Calu3 (cell line): ENCODE data around the gene SLC30A4. TPM values are rescaled to one million over a fixed set of nuclear protein-coding genes. Genes with fewer than 3 reads are reported as not detected.
A peak's percentile ranks its signal among the peaks of the same experiment; 100 is the strongest.
"Not testable (repeated sequence)": the region's sequence is repeated elsewhere in the genome, so short reads cannot be mapped to it uniquely, and the experiment has no call there.

Experiments used
- BruUV-seq: library from RNA; stranded (reverse); fragments of 400-500 nt; replicated peaks from 2 replicates; lab custom pipeline; 2021; lab: Mats Ljungman, UMichigan
- CTCF ChIA-PET: fragments of 300-600 bp; sonication (Branson Sonifier 250); formaldehyde crosslinking; loops from one replicate; lab custom pipeline; 2022; ENCODE audit warnings: antibody characterized with exemption; lab: Charles Lee
- DNase-seq: peaks from one replicate; pipeline ENCODE4 v3.0.0; 2022
- H3K27ac Mint-ChIP-seq: one replicate; pipeline ENCODE4 v1.8.0; 2022; ENCODE audit warnings: mixed read lengths; ENCODE audit not compliant: unreplicated experiment
- H3K27me3 Mint-ChIP-seq: one replicate; pipeline ENCODE4 v1.8.0; 2022; ENCODE audit warnings: mixed read lengths; ENCODE audit not compliant: unreplicated experiment
- H3K36me3 Mint-ChIP-seq: one replicate; pipeline ENCODE4 v1.8.0; 2022; ENCODE audit warnings: mild to moderate bottlenecking, moderate library complexity, mixed read lengths; ENCODE audit not compliant: insufficient read depth, unreplicated experiment
- H3K4me1 Mint-ChIP-seq: one replicate; pipeline ENCODE4 v1.8.0; 2022; ENCODE audit warnings: mild to moderate bottlenecking, low read depth, mixed read lengths; ENCODE audit not compliant: unreplicated experiment
- H3K4me3 Mint-ChIP-seq: one replicate; pipeline ENCODE4 v1.8.0; 2022; ENCODE audit warnings: mild to moderate bottlenecking, low read depth, moderate library complexity, mixed read lengths; ENCODE audit not compliant: unreplicated experiment
- H3K9me3 Mint-ChIP-seq: one replicate; pipeline ENCODE4 v1.8.0; 2022; ENCODE audit warnings: low read depth, mixed read lengths; ENCODE audit not compliant: unreplicated experiment
- CTCF ChIP-seq: fragments of 200-600 bp; IDR thresholded peaks from one replicate; pipeline ENCODE4 v1.8.0; 2022; ENCODE audit warnings: antibody characterized with exemption; ENCODE audit not compliant: unreplicated experiment
- intact Hi-C: fragments of 100-400 bp; cut with micrococcal nuclease; formaldehyde crosslinking; loops from one replicate; pipeline ENCODE4 v1.10.0; 2022; ENCODE audit not compliant: unreplicated experiment
- total RNA-seq: library from RNA; stranded (reverse); gene quantifications from 2 replicates; pipeline ENCODE4 v1.2.3, GENCODE V29; 2022

Gene SLC30A4
- total RNA-seq, 1 experiment from 2014 or later: 2.3 TPM

- H3K9me3 Mint-ChIP-seq: no peaks in the 10 kb centered on the region
- no peaks in the 10 kb centered on the region for H3K27me3 Mint-ChIP-seq
- CTCF ChIA-PET: no interaction called here
- no TSS peak for BruUV-seq
- intact Hi-C loops: loop anchor here (5.0 kb wide), 1 partner anchor 64 kb away; the partner anchor contains the start of gene BLOC1S6
- H3K27ac Mint-ChIP-seq: no peak overlapping the region
- DNase-seq: no peak
- H3K4me3 Mint-ChIP-seq: peak overlapping the region; percentile 78
- H3K4me1 Mint-ChIP-seq: peaks cover 23% of the 10 kb centered on the region
- peaks cover 23% of the 10 kb centered on the region for H3K36me3 Mint-ChIP-seq
- TF ChIP-seq CTCF: no peak
Observed at GRCh38 chr15:45523166-45523460, 558 bp upstream of the SLC30A4 start.

GRCh38 chr15:45521596-45522327, 793 bp downstream of the SLC30A4 start:
- TSS peak; percentile 70 for BruUV-seq
- H3K27me3 Mint-ChIP-seq: no peaks in the 10 kb centered on the region
- H3K36me3 Mint-ChIP-seq: peaks cover 23% of the 10 kb centered on the region
- CTCF ChIA-PET: interaction anchor here (1.1 kb wide), 1 partner anchor 65 kb away, joined by 3 read pairs; the partner anchor contains the start of gene BLOC1S6
- intact Hi-C loops: loop anchor here (2.0 to 5.0 kb wide), 2 partner anchors 66 to 89 kb away; partner anchors contain the start of gene BLOC1S6
- peaks cover 23% of the 10 kb centered on the region for H3K4me1 Mint-ChIP-seq
- peak overlapping the region; percentile 78 for H3K4me3 Mint-ChIP-seq
- H3K27ac Mint-ChIP-seq: peak overlapping the region; percentile 45
- no peaks in the 10 kb centered on the region for H3K9me3 Mint-ChIP-seq
- DNase-seq: no peak
- no peak for TF ChIP-seq CTCF

GRCh38 chr15:45510758-45511280, 11.7 kb downstream of the SLC30A4 start:
- DNase-seq: no peak
- H3K27ac Mint-ChIP-seq: no peak overlapping the region
- no peaks in the 10 kb centered on the region for H3K4me1 Mint-ChIP-seq
- CTCF ChIA-PET: no interaction called here
- no peaks in the 10 kb centered on the region for H3K27me3 Mint-ChIP-seq
- H3K4me3 Mint-ChIP-seq: no peak overlapping the region
- H3K9me3 Mint-ChIP-seq: no peaks in the 10 kb centered on the region
- TF ChIP-seq CTCF: no peak
- intact Hi-C loops: no loop called here
- no TSS peak for BruUV-seq
- no peaks in the 10 kb centered on the region for H3K36me3 Mint-ChIP-seq

GRCh38 chr15:45507143-45507542, 15.4 kb downstream of the SLC30A4 start:
- H3K27me3 Mint-ChIP-seq, BruUV-seq, CTCF ChIA-PET, H3K4me1 Mint-ChIP-seq, H3K36me3 Mint-ChIP-seq, DNase-seq, H3K27ac Mint-ChIP-seq, H3K4me3 Mint-ChIP-seq, H3K9me3 Mint-ChIP-seq, intact Hi-C loops: not testable (repeated sequence)

GRCh38 chr15:45499426-45499825, 23.1 kb downstream of the SLC30A4 start:
- no peak for DNase-seq
- H3K36me3 Mint-ChIP-seq: no peaks in the 10 kb centered on the region
- H3K27ac Mint-ChIP-seq: no peak overlapping the region
- no peak overlapping the region for H3K4me3 Mint-ChIP-seq
- intact Hi-C loops: no loop called here
- H3K9me3 Mint-ChIP-seq: no peaks in the 10 kb centered on the region
- CTCF ChIA-PET: no interaction called here
- no peak for TF ChIP-seq CTCF
- H3K4me1 Mint-ChIP-seq: no peaks in the 10 kb centered on the region
- H3K27me3 Mint-ChIP-seq: no peaks in the 10 kb centered on the region
- no TSS peak for BruUV-seq
